Measurements from ENCODE around the gene FOXN1. TPM values are rescaled to one million over a fixed set of nuclear protein-coding genes. Genes with fewer than 3 reads are reported as not detected.

FOXN1 gene
- total and polyA plus RNA-seq, 2 experiments from 2014 or later: 0.87 TPM; not detected in 1

DNA sequence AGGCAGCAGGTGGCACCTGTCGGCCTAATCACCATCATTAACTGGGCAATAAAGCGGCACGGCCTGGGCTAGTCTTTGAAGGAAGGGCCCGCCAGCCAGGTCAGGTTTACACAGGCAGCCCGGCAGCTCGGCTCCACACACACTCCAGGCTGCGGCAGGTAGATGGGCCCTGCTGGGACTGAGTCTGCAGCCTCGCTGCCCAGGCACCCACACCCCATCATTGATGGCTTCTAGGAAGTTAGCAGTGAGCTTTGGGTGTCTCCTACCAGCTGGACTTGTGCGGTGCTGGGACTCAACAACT, 6.8 kb upstream of the FOXN1 start:
- H3K79me2 ChIP-seq: no peaks in the 10 kb centered on the region
- 79% methylated on average over 9 of the region's 9 CpGs for WGBS (ENCODE audit: low lambda C conversion rate, missing lambda C conversion rate)

GRCh38 chr17:28499684-28500357, 6.3 kb upstream of the FOXN1 start:
- Histone ChIP-seq H3K27ac (no peak overlapping the region), H3K4me2 (no peak overlapping the region), H3K4me3 (no peak overlapping the region), H3K9me3 (ENCODE audit: low read depth) (no peaks in the 10 kb centered on the region), H3K9me2 (replicated peaks; ENCODE audit: insufficient read depth) (no peaks in the 10 kb centered on the region), H2AFZ (no peak overlapping the region), H4K20me1 (ENCODE audit: insufficient read depth, poor library complexity, severe bottlenecking) (no peaks in the 10 kb centered on the region), H3K27me3 (no peaks in the 10 kb centered on the region), H3K79me2 (no peaks in the 10 kb centered on the region), H3K4me1 (ENCODE audit: insufficient read depth) (no peaks in the 10 kb centered on the region), H3K36me3 (replicated peaks; ENCODE audit: insufficient read depth, low read depth) (no peaks in the 10 kb centered on the region)
- TF ChIP-seq, protein P1, sequence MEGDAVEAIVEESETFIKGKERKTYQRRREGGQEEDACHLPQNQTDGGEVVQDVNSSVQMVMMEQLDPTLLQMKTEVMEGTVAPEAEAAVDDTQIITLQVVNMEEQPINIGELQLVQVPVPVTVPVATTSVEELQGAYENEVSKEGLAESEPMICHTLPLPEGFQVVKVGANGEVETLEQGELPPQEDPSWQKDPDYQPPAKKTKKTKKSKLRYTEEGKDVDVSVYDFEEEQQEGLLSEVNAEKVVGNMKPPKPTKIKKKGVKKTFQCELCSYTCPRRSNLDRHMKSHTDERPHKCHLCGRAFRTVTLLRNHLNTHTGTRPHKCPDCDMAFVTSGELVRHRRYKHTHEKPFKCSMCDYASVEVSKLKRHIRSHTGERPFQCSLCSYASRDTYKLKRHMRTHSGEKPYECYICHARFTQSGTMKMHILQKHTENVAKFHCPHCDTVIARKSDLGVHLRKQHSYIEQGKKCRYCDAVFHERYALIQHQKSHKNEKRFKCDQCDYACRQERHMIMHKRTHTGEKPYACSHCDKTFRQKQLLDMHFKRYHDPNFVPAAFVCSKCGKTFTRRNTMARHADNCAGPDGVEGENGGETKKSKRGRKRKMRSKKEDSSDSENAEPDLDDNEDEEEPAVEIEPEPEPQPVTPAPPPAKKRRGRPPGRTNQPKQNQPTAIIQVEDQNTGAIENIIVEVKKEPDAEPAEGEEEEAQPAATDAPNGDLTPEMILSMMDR (IDR thresholded peaks at IDR 0.05; ENCODE audit: poor library complexity): no peak
- TF ChIP-seq EZH2phosphoT487 (IDR thresholded peaks at IDR 0.05; ENCODE audit: low read depth, severe bottlenecking, unreplicated experiment) (no peak), EZH2 (IDR thresholded peaks at IDR 0.05; ENCODE audit: borderline replicate concordance) (no peak)
- DNase-seq (ENCODE audit: low spot score): no peak
- WGBS (ENCODE audit: low lambda C conversion rate, missing lambda C conversion rate): 77% methylated on average over 9 of the region's 9 CpGs

More for the DNA sequence above, 6.8 kb upstream of the FOXN1 start:
- no peaks in the 10 kb centered on the region for H3K9me3 ChIP-seq (ENCODE audit: low read depth)
- H4K20me1 ChIP-seq (ENCODE audit: insufficient read depth, poor library complexity, severe bottlenecking): no peaks in the 10 kb centered on the region
- no peaks in the 10 kb centered on the region for H3K9me2 ChIP-seq (replicated peaks; ENCODE audit: insufficient read depth)
- H3K27me3 ChIP-seq: no peaks in the 10 kb centered on the region
- no peak overlapping the region for H2AFZ ChIP-seq
- DNase-seq (ENCODE audit: low spot score): no peak
- no peaks in the 10 kb centered on the region for H3K36me3 ChIP-seq (replicated peaks; ENCODE audit: insufficient read depth, low read depth)
- H3K4me2 ChIP-seq: no peak overlapping the region
- no peak overlapping the region for H3K4me3 ChIP-seq
- TF ChIP-seq EZH2phosphoT487 (IDR thresholded peaks at IDR 0.05; ENCODE audit: low read depth, severe bottlenecking, unreplicated experiment) (no peak), EZH2 (IDR thresholded peaks at IDR 0.05; ENCODE audit: borderline replicate concordance) (no peak)
- TF ChIP-seq, protein P1 (IDR thresholded peaks at IDR 0.05; ENCODE audit: poor library complexity): no peak
- H3K4me1 ChIP-seq (ENCODE audit: insufficient read depth): no peaks in the 10 kb centered on the region
- H3K27ac ChIP-seq: no peak overlapping the region

DNA sequence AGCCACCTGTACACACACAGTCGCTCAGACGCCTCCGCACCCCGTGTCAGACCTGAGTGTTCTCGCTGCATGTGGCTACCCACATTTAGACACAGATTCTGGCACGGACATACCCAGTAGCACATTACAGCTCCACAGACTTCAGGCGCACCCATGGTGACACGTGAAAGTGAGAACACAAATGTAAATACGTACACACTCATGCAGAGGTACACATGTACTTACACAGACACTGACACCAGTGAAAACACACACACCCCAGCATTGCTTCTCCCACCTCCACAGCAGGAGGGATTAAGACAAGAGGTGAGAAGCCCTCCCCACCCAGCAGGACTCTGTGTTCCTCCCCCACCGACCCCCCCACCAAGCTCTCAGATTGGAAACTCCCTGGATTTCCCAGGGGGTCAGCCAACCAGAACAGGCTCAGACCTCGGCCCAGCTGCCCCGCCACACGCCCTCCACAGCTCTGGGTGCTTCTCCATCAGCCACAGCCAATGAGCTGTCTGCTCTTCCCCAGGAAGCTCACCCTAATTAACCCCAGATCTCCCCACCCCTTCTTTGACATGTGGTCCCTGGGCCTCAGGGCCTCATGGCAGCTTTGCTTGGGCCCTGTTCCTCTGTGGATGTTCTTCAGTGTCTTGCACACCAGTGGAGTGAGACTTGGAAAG, 5.3 kb upstream of the FOXN1 start:
- H3K4me1 ChIP-seq (ENCODE audit: insufficient read depth): no peaks in the 10 kb centered on the region
- no peak overlapping the region for H3K27ac ChIP-seq
- no peaks in the 10 kb centered on the region for H3K79me2 ChIP-seq
- no peaks in the 10 kb centered on the region for H3K9me3 ChIP-seq (ENCODE audit: low read depth)
- no peak overlapping the region for H3K4me3 ChIP-seq
- no peak for DNase-seq (ENCODE audit: low spot score)
- H3K27me3 ChIP-seq: no peaks in the 10 kb centered on the region
- no peaks in the 10 kb centered on the region for H3K36me3 ChIP-seq (replicated peaks; ENCODE audit: insufficient read depth, low read depth)
- 72% methylated on average over 12 of the region's 13 CpGs for WGBS (ENCODE audit: low lambda C conversion rate, missing lambda C conversion rate)
- H2AFZ ChIP-seq: no peak overlapping the region
- no peaks in the 10 kb centered on the region for H3K9me2 ChIP-seq (replicated peaks; ENCODE audit: insufficient read depth)
- H3K4me2 ChIP-seq: no peak overlapping the region
- H4K20me1 ChIP-seq (ENCODE audit: insufficient read depth, poor library complexity, severe bottlenecking): no peaks in the 10 kb centered on the region
- TF ChIP-seq, protein P1 (IDR thresholded peaks at IDR 0.05; ENCODE audit: poor library complexity): no peak
- no peak for TF ChIP-seq EZH2phosphoT487 (IDR thresholded peaks at IDR 0.05; ENCODE audit: low read depth, severe bottlenecking, unreplicated experiment)
- TF ChIP-seq EZH2 (IDR thresholded peaks at IDR 0.05; ENCODE audit: borderline replicate concordance): no peak
